Measurements from ENCODE around the gene IFI27. TPM values are rescaled to one million over a fixed set of nuclear protein-coding genes. Genes with fewer than 3 reads are reported as not detected.

Gene IFI27
- total and polyA plus RNA-seq, 2 of the 8 experiments (the other 6 are each of a cell fraction or from before 2014, with no cell fraction given) = 0.76 to 2.2 TPM

- no peak for TF ChIP-seq EP300 (IDR thresholded peaks at IDR 0.05; ENCODE audit: borderline replicate concordance in 1 of 2, low read depth in 2 of 2, low read length in 2 of 2)
- TF ChIP-seq SIN3A (conservative IDR thresholded peaks at IDR 0.05 in 1 of 2, IDR thresholded peaks at IDR 0.05 in 1 of 2; ENCODE audit: low read depth in 1 of 2, low read length in 2 of 2) = no peak
- no peak for TF ChIP-seq CEBPB (IDR thresholded peaks at IDR 0.05; ENCODE audit: low read depth, low read length)
- no peak for TF ChIP-seq SRF (IDR thresholded peaks at IDR 0.05; ENCODE audit: low read depth, low read length)
- no peak for TF ChIP-seq KDM5A (IDR thresholded peaks at IDR 0.05; ENCODE audit: low read length)
- TF ChIP-seq YY1 (IDR thresholded peaks at IDR 0.05; ENCODE audit: low read depth, low read length) = no peak
- no peak for TF ChIP-seq MAX (IDR thresholded peaks at IDR 0.05)
- no peak for TF ChIP-seq CBX8 (IDR thresholded peaks at IDR 0.05; ENCODE audit: borderline replicate concordance, low read depth, low read length)
Observed at GRCh38 chr14:94089479-94089878, 21.1 kb upstream of the IFI27 start (continued).
